ENCODE data around the gene C11orf98. TPM values are rescaled to one million over a fixed set of nuclear protein-coding genes. Genes with fewer than 3 reads are reported as not detected.

The C11orf98 gene
- total RNA-seq, 2 experiments from 2014 or later = 105 to 148 TPM

DNA sequence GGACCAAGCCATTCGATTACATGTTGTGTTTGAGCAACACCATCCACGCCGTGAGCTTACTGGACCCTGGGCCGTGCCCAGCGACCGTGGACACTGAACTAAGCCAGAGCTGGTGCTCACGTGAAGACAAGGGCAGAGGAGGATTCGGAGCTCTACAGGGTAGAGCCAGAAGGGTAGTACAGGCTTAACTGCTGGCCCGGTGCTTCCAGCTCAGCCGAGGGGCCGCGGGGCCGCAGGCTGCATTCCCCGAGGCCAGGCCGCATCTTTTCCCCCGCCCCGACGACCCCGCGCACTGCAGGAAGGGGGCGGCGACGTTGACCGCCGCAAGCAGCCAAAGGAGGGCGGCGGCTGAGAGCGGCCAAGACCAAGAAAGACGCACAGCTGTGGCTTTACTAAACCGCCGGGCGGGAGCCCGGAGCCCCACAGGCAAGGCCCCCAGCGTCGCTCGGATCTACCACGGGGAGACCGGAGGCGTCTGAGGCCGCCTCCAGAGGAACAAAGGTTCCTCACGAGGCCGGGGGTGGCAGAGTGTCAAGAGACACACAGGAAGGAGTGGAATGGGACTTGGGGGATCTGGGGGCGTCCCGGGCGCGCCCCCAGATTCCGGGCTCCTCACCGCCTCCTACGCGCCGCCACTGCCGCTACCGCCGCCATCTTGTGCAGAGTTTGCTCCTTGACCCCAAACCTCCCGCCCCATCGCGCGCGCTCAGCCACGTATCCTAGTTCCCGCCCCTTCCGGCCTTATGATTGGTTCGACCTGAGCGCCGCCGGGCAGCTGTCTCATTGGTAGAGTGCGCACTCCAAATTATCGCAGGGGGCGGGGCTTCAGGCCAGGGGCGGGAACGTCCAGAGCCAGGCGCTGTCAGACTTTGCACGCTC, 18.8 kb downstream of the C11orf98 start, which contains the start of gene GANAB:
TSS of gene GANAB (minus strand) at position 668 of the 879 bp plus-strand sequence. CDS start at position 654, 14 bp downstream.
- intact Hi-C loops (cut with micrococcal nuclease; ENCODE audit: unreplicated experiment) = loop anchor here (1.0 kb wide), 2 partner anchors 115 to 195 kb away; partner anchors contain the start of gene POLR2G
- CTCF ChIA-PET (ENCODE audit: unreplicated experiment) = interaction anchor here (0.6 to 0.9 kb wide), 3 partner anchors 55 to 1539 kb away, joined by 3 to 10 read pairs (median 7); no protein-coding TSS in a partner anchor
- TF ChIP-seq EZH2phosphoT487 (IDR thresholded peaks at IDR 0.05; ENCODE audit: borderline replicate concordance, low read depth, low read length) = no peak
- TF ChIP-seq, protein P1, sequence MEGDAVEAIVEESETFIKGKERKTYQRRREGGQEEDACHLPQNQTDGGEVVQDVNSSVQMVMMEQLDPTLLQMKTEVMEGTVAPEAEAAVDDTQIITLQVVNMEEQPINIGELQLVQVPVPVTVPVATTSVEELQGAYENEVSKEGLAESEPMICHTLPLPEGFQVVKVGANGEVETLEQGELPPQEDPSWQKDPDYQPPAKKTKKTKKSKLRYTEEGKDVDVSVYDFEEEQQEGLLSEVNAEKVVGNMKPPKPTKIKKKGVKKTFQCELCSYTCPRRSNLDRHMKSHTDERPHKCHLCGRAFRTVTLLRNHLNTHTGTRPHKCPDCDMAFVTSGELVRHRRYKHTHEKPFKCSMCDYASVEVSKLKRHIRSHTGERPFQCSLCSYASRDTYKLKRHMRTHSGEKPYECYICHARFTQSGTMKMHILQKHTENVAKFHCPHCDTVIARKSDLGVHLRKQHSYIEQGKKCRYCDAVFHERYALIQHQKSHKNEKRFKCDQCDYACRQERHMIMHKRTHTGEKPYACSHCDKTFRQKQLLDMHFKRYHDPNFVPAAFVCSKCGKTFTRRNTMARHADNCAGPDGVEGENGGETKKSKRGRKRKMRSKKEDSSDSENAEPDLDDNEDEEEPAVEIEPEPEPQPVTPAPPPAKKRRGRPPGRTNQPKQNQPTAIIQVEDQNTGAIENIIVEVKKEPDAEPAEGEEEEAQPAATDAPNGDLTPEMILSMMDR (conservative IDR thresholded peaks at IDR 0.05; ENCODE audit: low read length) = no peak
- Histone ChIP-seq H3K9me3 (ENCODE audit: low read length) (no peaks in the 10 kb centered on the region), H3K4me2 (ENCODE audit: low read length) (peak within 1 kb of the TSS; percentile 82), H2AFZ (ENCODE audit: low read length) (no peak within 1 kb of the TSS; the same call in 1 of the 2 replicates), H3K36me3 (ENCODE audit: insufficient read depth, low read length) (peaks cover 60% of the 10 kb centered on the region), H3K4me3 (ENCODE audit: low read depth, low read length, poor library complexity, severe bottlenecking) (peak within 1 kb of the TSS; percentile 95), H3K27ac (ENCODE audit: low read depth, low read length, poor library complexity, severe bottlenecking) (peak within 1 kb of the TSS; percentile 76), H3K4me1 (ENCODE audit: insufficient read depth, low read length, poor library complexity, severe bottlenecking) (peaks cover 20% of the 10 kb centered on the region), H4K20me1 (ENCODE audit: insufficient read depth, low read length) (no peaks in the 10 kb centered on the region), H3K9me2 (ENCODE audit: insufficient read depth, low read length) (no peaks in the 10 kb centered on the region), H3K79me2 (ENCODE audit: insufficient read depth, low read depth, low read length) (peaks cover 54% of the 10 kb centered on the region)
- POLR2A ChIA-PET = interaction anchor here (0.9 to 1.7 kb wide), 7 partner anchors 9 to 27 kb away, joined by 4 to 20 read pairs (median 7); partner anchors contain the start of genes C11orf98 and CSKMT
- TSS peak; percentile 75 for BruUV-seq (replicated peaks)
- DNase-seq (ENCODE audit: low spot score) = peak; percentile 99

DNA sequence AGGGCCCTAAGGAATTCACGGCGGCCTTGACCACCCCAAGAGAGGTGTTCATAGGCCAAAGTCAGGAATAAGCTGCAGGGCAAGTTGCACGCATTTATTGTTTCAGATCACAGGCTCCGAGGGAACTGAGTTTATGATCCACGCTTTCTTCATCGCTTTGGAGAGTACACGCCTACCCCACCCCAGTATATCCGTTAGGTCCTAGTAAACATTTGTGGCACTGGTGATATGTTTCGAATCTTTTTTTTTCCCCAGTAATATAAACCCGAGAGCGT, 19.4 kb downstream of the C11orf98 start:
- CTCF ChIA-PET (ENCODE audit: unreplicated experiment) = no interaction called here
- BruUV-seq (replicated peaks) = no TSS peak

More for the DNA sequence above, 19.4 kb downstream of the C11orf98 start:
- Histone ChIP-seq H3K4me1 (ENCODE audit: insufficient read depth, low read length, poor library complexity, severe bottlenecking) (peaks cover 20% of the 10 kb centered on the region), H3K36me3 (ENCODE audit: insufficient read depth, low read length) (peaks cover 65% of the 10 kb centered on the region), H2AFZ (ENCODE audit: low read length) (no peak overlapping the region; the same call in 1 of the 2 replicates), H4K20me1 (ENCODE audit: insufficient read depth, low read length) (no peaks in the 10 kb centered on the region), H3K9me2 (ENCODE audit: insufficient read depth, low read length) (no peaks in the 10 kb centered on the region), H3K27ac (ENCODE audit: low read depth, low read length, poor library complexity, severe bottlenecking) (peak overlapping the region; percentile 76), H3K79me2 (ENCODE audit: insufficient read depth, low read depth, low read length) (peaks cover 56% of the 10 kb centered on the region), H3K4me2 (ENCODE audit: low read length) (peak overlapping the region; percentile 82), H3K9me3 (ENCODE audit: low read length) (no peaks in the 10 kb centered on the region), H3K4me3 (ENCODE audit: low read depth, low read length, poor library complexity, severe bottlenecking) (peak overlapping the region; percentile 95)
- no peak for TF ChIP-seq EZH2phosphoT487 (IDR thresholded peaks at IDR 0.05; ENCODE audit: borderline replicate concordance, low read depth, low read length)
- TF ChIP-seq, protein P1 (conservative IDR thresholded peaks at IDR 0.05; ENCODE audit: low read length) = no peak
- DNase-seq (ENCODE audit: low spot score) = peak; percentile 27
- POLR2A ChIA-PET = interaction anchor here (0.9 to 1.7 kb wide), 7 partner anchors 9 to 35 kb away, joined by 3 to 20 read pairs (median 5); partner anchors contain the start of genes C11orf98 and CSKMT
- intact Hi-C loops (cut with micrococcal nuclease; ENCODE audit: unreplicated experiment) = no loop called here

Data from OCI-LY7 (cell line).